ENCODE measurements around the gene XYLT1.

XYLT1 gene

GRCh38 chr16:17457997-17458396, 12.8 kb downstream of the XYLT1 start:
- no peak for DNase-seq

DNA sequence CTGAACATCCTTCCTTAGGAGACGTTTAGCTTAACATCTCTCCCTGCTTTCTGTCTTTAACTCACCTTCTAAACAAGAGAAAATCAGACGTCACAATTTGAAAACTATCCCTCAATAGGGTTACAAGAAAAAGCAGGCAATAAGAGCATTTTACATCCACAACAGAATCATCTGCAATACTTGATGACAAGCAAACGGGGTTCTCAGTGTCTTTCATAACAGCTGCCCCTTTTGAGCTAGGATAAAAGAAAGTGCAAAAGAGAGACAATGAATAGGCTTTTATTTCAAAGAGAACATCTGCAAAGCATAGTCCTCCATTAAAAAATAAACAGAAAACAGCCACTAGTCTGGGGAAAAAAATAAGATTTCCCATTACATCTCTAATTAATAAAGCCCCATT, 13.2 kb downstream of the XYLT1 start:
- no peak for DNase-seq

GRCh38 chr16:17454162-17454730, 16.5 kb downstream of the XYLT1 start:
- no peak for DNase-seq

DNA sequence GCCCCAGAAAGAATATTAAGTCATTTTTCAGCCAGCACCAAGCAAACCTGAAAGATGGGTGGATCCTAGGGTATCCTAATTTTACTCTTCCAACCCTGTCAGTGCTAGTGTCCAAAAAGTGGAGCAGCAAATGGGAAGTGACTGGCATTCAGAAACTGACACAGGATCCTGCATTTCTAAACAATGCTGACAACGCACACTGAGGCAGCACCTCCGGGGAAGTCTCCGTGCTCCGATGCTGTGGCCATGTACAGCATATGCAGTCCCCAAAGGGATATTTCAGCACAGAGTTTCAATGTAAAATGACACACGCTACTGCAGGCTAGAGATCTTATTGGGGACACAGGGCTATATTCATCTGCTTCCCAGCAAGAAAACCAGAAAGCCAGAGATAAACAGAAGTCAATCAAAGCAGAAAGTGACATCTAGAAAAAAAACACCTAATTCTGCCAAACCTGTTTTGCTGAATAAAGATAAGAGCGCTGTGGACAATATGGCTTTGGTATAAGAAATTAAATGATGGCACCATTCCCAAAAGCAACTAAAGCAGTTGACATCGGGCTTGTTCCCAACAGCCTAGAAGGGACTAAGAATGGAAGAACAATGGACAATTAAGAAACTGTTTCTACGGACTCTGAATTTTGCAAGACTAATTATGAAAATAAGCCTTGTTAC, 17.3 kb downstream of the XYLT1 start:
- DNase-seq = no peak

- no peak for DNase-seq
These were observed 17.8 kb downstream of the XYLT1 start for GRCh38 chr16:17452922-17453321.

DNA sequence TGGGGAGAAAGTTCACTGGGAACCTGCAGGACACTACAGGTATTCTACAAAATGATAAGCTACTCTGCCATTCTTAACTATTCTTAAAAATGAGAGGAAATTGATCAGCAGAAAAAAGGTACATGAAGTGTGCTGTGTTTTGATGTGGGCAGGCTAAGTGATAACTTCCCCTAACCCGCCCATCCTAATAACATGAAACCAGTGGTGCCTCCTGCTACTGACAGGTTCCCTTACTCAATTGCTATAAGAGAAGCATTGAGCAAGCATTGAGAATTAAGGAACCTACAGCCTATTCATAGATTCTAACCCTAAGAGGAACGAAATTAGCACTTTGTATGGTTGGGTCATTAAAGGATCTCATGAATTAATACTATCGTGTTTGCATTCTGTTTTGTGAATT, 18.9 kb downstream of the XYLT1 start:
- no peak for DNase-seq

DNA sequence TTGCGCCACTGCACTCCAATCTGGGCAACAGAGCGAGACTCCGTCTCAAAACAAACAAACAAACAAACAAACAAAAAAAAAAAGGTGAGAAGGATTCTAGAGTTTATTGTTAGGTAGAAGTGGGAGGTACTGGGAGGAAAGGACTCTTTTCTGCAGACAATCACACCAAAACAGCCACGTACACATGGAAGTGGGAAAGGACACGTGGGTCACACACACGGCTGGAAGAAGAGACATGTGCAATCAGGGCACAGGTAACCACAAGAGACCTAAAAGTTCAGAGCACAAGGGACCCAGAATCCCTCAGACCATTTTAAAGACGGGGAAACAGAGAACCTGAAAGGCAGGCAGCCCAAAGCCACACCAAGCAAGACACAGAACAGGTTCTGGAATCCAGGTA, 20.5 kb downstream of the XYLT1 start:
- no peak for DNase-seq

DNA sequence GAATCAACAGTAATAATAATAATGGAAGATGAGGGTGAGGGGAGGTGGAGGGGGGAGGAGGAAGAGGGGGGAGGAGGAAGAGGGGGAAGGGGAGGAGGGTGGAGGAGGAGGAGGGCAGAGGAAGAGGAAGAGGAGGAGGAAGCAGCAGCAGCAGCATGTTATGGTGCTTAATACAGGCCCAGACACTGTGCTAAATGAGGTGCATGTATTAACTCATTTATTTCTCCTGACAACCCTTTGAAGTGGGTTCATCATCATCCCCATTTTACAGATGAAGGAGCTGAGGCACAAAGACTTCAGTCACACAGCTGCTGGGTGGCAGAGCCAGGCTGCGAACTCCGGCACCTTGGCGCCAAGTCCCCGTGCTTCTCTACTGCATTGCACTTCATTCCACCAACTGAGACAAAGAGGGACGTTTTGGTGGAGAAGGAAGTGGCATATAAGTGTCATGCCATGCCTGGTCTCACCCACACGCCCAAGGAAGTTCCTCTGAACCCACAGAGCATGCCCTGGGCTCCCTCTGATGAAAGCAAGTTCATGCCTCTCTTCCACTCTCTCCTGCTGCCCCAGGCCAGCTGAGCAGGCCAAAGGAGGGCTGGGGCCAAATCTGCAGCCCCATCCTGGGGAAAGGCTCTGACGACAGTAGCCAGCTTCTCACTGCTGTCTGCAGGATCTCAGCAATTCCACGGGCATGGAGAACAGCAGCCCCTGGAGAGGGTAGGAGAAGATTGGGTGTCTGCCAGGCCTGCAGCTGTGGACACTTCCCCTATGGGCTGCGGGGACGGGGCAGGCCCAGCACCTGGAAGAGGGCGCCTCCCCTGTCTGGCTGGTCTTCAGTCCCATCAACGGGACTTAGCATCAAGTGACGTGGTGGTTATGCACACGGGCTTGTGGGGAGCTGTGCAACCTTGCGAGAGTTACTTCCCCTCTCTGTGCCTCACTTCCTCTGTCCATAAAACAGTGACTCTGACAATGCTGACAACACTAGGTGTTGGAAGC, 21.8 kb downstream of the XYLT1 start:
- peak; percentile 33 for DNase-seq

GRCh38 chr16:17447101-17447569, 23.6 kb downstream of the XYLT1 start:
- no peak for DNase-seq

DNA sequence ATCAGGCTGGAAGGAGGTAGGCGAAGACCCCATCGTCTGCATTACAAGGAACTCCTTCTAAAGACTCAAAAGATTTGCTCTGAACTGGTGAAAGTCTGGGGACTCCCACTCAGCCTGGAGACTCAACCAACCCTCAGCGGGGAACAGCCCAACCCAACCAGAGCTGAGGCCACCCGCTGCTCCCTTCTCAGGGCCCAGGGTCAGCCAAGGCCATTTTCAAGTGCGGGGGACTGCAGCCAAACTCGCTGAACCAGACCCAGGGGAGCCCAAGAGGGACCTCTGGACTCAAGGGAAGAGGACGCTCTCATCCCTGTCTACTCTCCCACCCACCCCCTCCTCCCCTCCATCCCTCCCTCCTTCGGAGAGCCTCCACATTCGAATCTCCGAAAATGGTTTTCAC, 24.1 kb downstream of the XYLT1 start:
- no peak for DNase-seq

DNA sequence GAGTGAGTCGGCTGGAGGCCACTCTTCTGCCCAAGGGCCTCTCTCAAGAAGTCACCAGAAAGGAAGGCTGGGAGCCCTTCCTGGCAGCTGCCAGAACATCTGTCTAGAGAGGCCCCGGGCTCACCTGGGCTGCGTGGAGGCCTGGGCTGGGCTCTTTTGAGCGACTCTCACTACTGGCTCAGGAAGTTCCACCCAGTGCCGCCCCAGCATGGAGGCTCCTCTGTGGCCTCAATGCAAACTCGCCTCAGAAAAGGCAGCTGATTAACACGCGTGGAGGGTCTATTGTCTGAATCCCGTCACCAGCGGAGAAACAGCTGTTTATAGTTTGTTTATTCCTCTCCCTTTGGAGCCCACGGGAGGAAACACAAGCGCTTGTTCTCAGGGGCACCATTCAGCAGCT, 25.3 kb downstream of the XYLT1 start:
- no peak for DNase-seq

GRCh38 chr16:17444658-17445057, 26.1 kb downstream of the XYLT1 start:
- no peak for DNase-seq

- DNase-seq = no peak
These were observed 30.6 kb downstream of the XYLT1 start for GRCh38 chr16:17440131-17440530.

DNA sequence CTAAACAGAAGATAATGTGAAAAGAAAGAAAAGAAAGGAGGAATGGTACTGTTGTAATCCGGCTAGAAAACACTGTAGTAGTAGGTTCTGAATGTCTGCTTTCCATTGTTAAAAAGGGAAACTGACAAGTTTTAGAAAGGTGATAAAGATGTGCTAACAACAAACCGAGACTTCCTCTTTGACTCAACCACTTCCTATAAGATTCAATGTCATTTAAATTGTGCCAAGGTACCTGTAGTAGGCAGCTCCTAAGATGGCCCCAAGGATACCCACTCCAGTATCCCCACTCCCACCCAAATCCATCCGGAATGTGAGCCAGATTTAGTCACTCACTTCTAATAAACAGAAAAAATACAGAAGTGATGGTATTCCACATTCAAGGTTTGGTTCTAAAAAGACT, 31.2 kb downstream of the XYLT1 start:
- no peak for DNase-seq

DNA sequence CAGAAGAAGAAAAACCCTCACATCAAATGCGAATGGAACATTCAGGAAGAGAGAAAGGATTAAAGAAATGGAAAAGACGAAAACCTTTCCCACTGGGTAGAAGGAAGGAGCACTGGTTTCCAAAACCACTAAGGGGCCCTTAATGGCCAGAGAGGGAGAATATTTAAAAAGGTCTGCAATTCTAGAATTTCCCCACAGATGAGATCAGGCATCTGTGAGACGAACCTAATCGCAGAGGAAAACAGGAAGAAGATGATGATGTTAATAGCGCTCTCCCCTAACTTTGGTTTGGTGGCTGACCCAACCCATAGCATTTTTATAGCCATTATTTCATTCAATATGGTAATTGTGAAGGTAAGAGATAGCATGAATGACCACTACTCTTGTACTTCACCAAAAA, 32.8 kb downstream of the XYLT1 start:
- no peak for DNase-seq

DNA sequence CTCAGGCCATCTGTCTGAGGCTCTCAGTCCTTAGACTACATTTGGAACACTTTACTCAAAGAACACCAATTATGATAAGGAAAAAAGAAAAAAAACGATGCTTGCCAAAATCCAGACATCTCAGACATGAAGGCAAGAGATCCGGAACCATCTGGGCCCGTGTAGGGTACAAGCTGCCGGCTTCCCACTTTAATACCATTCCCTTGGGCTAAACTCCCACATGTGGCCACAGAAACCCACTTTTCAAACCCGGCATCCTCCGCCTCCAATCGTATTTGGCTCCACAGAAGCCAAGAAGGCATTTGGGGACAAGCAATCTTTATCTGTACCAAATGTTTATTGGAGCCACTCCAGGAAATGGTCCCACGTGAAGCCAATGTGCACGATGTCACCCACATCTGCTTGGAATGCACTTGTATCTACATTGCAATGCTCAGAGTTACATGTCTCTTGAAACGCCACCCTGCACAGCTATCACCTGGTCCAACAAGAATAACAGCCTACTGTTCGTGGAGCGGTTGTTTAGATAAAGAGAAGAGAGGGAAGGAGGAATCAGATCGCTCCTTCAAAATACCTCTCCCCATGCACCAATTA, 33.5 kb downstream of the XYLT1 start:
- no peak for DNase-seq

DNA sequence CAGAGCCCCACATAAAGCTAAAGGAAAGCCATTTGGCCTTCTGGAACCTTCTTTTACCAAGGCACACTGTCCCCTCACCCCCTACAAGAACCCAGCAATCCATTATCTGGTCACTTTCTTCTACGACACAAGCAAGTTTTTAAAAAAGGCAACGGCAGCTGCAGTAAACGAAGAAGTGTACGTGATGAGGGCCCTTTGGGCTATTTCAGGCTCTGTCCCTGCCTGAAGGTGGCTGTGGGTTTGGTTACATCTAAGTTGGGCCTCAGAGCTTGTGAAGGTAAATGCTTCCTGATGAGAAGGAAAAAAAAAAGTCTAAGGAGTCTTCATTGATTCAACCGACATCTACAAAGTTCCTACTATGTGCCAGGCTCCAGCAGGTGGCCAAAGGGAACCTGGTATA, 35.4 kb downstream of the XYLT1 start:
- DNase-seq = no peak

- DNase-seq = no peak
These were observed 36.9 kb downstream of the XYLT1 start for GRCh38 chr16:17433577-17434451.

DNA sequence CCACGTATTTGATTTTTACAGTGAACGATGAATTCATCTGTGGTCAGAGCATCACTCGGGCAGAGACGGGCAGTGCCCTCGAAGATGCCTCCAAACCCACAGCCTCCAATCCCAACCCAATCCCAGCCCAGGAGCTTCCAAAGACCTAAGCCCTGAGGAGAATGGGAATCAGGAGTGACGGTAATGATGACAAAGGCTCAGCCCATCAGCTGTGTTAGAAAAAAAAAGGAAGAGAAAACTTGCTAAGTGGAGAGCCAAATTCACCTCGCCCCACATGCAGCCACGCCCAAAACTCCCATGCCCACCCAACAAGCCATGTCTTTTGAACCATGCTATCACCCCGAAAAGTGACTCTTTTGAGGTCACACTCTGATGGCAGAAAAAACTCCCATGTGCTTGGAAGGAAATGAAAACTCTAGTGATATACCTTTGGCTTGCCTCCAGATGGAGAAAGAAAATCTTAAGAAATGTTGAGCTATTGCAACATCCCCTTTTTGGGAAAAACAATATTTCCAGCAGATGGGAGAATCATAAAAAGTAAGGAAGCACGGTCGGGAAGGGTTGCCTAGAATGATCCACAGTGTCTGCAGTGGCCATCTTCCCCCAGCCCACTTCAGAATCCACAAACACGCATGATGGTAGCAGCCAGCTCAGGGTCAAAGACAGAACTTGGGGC, 37.7 kb downstream of the XYLT1 start:
- DNase-seq = no peak

GRCh38 chr16:17431968-17432625, 38.7 kb downstream of the XYLT1 start:
- no peak for DNase-seq

DNA sequence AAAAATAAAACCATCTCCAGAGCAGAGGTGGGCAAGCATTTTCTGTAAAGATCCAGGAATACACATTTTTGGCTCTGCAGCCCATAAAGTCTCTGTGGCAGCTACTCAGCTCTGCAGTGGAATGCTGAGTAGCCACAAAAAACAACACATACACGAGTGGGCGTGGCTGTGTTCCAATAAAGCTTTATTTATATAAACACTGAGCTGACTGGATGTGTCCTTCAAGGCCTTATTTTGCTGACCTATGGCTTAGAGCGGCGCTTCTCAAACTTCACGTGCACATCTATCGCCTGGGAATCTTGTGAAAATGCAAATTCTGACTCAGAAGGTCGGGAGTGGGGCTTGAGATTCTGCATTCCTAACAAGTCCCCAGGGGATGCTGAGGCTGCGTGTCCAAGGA, 39.7 kb downstream of the XYLT1 start:
- no peak for DNase-seq
